ENCODE results near the gene PTPRN.
A peak's percentile ranks its signal among the peaks of the same experiment; 100 is the strongest.
"Not testable (repeated sequence)": the region's sequence is repeated elsewhere in the genome, so short reads cannot be mapped to it uniquely, and the experiment has no call there.

The PTPRN gene

GRCh38 chr2:219306047-219306446 lies 3.2 kb downstream of the PTPRN start:
- no peak for DNase-seq

DNA sequence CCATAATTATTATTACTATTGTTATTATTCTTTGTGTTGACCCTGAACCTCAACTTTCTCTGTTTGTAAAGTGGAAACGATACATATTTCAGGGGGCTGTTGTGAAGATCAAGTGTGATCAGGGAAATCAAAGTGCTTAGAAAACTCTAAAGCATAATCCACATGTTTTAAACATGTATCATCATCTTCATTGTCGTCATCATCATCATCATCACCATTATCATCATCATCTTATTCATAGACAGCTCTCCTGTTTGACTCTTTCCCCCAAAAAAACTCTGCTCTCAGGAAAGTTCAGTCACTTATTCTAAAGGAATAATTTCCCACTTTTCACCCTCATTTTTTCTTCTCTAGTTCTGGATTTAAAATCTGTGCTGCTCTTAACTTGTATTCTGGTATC lies 5.0 kb downstream of the PTPRN start:
- DNase-seq = no peak

DNA sequence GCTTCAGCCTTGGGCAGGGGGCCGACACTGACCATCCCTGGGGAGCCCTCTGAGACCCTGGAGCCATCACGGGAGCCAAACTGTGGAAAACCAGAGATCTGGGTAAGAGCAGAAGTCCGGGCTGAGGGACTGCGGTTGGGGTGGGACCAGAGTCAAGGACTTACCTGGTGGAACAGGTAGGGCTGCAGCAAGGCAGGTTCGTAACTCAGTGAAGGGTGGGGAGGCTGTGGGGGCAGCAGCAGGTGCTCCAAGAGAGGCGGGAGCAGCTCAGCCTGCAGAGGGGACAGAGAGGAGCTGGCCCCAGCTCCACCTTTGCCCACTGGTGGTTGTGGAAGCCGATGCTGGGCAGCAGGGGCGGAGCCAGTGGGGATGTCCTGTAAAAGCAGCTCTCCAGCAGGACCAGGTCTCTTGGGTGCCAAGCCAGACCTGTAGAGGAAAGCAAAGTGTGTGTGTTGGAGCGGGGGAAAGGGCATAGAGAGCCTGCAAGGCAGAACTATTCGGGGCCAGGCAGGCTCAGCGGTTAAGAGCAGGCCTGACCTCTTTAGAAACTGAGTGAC lies 6.7 kb downstream of the PTPRN start:
- no peak for DNase-seq

DNA sequence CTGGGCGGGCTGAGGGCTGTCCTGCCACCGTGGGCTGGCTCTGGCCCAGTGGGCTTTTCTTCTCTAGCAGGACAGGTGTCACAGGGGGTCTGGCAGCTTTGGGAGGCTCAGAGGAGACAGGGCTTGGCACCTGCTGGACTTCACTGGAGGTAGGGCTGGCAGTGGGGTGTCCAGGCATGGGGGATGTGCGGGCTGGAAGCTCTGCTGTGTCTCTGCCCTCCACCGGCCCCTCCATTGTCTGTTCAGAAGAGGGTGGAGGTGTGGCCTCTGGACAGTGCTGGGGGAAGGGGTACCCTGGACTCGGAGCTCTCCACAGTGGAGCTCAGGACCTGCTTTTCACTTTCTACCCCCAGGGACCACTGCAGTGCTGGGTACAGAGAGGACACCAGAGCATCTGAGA lies 9.2 kb downstream of the PTPRN start:
- DNase-seq = no peak

- DNase-seq = no peak
Observed at GRCh38 chr2:219299372-219299760, 9.8 kb downstream of the PTPRN start.

DNA sequence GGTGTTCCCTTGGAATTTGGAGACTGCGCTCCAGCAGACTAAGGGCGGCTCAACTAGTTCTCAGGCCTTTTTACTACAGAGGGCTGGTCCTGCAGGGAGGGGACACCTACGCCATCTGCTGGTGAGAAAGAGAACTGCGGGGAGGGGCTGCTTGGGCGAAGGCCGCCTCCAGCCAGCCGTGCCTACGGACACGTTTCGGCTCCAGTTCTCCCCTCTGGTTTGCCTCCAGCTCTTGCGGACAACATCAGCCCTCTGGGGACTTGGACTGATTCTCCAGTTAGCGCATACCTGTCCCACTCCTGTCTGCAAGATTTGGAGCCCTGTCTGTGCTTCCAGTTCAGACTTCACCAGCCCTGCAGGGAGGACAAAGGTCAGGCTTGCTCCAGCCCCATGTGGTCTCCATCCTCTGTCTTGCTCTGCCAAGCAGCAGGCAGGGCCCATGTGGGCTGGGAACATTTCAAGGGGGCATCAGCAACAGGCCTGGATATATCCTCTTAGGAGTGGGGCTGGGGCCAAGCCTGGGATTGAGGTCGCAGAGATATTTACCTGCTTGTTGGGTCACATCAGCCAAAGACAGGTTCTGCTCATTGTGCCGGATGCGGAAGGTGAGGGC lies 10.3 kb downstream of the PTPRN start:
- DNase-seq = peak; percentile 44

DNA sequence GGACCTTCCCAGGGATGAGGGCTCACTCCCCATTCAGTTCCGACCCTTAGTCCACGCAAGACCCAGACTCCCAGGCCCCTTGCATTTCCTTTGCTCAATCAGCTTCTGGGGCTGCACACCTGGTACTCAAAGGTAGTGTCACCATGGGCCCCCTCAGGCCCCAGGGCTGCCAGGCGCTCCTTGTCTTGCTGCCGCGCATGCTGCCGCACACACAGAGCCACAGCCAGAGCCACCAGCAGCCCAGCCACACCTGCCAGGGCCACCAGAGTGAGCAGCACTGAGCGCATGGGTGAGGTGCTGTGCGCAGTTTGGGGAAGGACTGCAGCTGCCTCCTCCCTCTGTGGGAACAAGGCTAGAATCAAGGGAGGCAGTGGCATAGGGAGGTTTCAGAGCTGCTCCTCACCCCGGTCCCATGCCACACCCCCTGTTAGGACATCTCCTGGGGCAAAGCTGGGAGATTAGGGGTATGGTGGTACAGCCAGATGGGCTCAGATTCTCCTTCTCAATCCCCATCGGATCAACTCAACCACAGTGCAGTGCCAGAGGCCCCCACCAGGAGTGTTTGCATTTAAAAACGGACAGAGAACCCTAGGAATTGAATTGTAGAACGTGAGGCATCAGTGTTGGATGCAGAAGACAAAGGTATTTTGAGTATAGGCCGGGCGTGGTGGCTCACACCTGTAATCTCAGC lies 11.3 kb downstream of the PTPRN start:
- DNase-seq = no peak

DNA sequence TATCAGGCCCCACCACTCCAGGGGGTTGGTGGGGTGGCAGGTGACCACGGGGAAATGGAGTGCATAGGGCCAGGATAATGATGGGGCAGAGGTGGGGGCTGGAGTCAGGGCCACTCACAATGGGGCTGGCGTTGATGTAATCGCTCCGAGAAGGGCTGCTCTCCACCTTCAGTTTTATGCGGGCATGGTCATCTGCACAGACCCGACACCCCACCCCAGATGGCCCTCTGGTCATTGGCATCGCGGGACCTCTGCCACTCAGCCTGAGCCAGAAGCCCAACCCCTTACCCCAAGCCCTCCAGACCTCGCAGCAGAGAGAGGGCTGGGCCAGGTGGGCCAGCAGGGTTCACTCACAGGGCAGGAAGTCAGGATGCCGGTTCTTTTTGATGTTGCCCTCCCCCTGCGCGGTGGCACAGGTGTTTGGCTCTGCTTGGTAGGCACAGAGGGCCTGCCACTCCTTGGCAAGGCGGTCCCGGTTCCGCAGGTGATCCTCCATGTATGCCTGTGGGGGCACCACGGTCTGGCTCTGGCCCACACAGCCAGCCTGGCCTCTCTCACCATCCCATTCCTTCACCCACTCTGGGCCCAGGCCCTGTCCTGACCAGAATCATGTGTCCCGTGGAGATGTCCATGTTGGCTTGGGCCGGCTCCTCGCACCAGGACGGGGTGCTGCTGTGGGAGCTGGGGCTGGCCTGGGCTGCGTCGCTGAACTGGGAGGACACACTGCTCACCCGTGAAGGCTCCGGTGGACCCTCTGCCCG lies 12.4 kb downstream of the PTPRN start:
- DNase-seq = no peak

DNA sequence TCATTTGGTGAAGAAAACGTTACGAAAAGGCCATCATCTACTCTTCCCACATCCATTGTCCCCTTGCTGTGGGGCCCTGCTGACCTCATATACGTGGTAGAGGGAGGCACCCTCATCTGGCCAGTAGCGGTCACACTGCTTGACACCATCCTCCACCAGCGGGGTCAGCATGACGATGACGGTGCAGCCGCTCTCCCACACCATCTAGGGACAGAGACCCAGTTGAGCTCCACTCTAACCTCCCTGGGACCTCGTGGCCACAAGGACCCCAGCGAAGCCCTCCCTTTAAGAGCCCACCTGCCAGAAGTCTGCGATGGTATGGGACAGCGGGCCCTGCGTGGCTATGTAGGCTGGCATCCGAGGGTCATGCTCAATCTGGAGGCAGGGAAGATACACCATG lies 13.1 kb downstream of the PTPRN start:
- no peak for DNase-seq

DNA sequence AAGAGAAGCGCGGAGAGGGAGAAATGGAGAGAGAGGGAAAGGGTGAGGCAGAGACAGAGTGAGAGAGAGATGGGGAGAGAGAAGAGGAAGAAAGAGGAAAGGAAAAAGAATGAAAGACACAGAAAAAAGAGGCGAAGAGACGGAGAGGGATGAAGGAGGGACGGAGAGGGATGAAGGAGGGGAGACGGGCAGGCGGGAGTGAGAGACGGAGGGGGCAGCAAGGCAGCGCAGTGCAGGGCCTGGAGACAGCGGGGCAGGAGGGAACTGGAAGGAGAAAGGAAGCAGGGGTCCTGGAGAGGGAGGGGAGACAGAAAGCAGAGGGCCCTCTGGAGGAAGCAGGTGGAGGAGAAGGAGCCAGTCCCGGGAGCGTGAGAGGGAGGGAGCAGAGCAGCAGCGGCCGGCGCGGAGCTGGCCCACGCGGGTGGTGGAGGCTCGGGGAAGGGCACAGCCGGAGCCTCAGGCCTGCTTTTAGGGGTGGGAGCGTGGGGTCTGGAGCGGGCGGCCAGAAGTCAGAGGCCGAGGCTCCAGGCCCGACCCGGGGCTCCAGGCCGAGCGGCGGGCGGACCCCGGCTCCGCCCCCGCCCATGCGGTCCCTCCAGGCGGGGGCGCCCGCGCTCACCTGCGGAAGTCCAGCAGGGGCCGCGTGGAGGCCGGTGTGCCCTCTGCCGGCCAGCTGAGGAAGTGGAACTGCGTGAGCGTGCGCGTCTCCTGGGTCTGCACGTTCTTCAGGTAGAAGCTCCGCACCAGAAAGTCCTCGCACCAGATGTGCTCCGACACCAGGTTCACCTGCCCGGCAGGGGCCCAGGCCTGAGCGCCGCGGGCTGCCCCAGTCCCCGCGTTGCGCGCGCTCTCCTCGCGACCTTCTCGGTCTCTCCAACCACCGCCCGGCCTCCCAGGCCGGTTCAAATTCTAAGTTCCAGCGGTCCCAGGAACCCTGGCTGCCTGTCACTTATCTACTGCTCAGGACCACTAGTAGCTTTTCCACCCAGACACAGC lies 14.5 kb downstream of the PTPRN start:
- DNase-seq = no peak

DNA sequence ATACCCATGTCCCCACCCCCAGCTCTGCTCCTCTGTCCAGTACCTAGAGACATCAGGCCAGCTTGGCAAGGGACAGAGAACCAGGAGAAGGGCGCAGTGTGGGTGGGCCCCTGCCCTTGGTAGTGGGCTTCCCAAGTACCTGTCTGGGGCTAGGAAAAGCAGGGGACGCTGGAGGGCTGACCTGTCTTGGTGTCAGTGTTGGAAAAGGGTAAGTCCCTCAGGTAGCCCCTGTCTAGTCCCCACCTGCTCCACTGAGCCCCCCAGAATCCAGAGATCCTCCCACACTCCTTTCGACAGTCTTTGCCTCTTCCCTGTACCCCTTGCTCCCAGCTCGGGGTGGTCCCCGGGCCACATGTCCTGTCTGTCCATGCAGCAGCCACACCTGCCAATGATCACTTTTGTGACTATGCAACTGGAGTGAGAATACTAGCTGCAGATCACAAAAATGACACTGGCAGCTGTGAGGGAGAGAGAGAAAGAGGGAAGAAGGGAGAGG lies 15.4 kb downstream of the PTPRN start:
- no peak for DNase-seq

DNA sequence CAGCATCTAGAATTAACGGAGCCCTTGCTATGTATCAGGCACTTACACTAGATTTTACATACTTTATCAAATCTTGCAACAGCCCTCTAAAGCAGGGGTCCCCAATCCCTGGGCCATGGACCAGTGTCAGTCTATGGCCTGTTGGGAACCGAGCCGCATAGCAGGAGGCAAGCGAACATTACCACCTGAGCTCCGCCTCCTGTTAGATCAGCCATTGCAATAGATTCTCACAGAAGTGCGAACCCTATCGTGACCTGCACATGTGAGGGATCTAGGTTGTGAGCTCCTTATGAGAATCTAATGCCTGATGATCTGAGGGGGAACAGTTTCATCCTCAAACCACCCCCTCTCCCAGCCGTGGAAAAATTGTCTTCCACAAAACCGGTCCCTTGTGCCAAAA lies 16.6 kb downstream of the PTPRN start:
- no peak for DNase-seq

DNA sequence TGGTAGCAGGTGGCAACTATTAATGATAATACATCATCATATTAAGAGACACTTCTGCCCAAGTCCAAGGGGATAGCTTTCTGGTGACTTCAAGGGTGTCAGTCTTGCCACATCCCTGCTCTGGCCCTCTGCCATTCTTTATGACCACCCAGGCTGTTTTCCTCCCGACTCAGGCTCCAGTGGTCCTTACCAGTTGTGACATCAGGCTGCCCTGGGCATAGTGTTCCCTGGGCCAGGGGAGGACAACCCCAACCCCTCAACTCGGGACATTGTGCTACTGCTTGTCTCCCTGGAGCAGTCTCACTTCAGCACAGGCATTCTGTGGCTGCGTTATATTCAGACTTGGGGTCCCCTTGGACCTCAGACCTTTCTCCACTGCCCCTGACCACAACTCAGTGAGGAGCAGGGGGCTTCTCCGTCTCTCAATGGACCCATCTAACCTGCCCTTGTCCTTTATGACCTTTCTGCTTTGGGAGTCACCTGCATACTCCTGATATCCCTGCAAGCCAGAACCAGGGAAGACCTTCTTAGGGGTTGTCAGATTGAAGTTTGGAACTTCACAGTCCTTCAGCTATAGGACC lies 17.2 kb downstream of the PTPRN start:
- no peak for DNase-seq

DNA sequence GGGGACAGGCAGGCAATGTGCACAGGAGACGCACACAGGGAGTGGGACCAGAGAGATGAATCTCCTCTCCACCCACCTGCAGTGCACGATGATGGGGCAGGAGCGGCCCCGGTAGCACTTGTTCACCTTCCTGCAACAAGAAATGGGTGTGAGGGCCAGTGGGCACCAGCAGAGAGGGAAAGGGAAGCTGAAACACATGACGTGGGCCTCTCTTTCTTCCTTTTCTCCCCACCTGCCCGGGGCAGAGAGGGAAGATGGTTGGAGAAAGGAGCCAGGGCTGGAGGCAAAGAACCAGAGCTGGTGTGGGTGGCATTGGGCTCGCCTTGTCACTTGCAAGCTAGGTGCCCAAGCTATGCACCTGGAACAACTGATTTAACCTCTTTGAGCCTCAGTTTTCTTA lies 17.8 kb downstream of the PTPRN start:
- no peak for DNase-seq

- DNase-seq = no peak
Observed at GRCh38 chr2:219290381-219291171, 18.6 kb downstream of the PTPRN start.

DNA sequence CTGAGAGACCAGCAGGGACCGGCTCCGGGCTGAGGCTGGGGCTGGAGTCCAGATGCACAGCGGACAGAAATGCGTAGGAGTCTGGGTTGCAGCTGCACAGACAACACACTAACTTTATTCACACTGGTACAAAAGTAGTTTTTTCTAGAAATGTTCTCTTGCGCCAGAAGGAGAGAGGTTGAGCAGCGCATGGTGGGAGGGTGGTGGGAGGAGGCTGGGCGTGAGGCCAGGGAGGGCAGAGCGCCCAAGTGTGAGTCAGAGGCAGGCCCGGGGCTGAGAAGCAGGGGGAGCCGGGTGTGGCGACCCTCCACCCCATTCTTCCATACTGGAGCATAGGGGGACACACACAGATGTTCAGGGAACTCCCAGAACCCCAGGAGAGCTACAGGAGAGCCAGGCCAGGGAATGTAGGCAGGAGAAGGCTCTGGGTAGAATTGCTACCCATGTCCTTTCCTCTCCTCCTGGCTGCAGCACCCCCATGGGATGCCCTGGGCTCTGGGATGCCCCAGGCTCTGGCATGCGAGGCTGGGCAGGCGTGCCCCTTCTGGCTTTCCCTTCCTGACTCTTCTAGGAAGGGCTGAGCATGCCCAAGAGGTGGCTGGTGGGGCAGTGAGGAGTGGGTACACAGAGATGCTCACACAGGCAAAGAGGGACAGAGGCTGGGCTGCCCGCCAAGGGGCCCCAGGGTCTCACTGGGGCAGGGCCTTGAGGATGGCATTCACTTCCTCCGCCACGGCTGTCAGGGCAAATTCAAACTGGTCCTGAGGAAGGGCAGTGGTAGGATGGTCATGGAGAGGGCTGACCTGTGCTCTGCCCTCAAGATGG lies 19.5 kb downstream of the PTPRN start:
- DNase-seq = no peak

DNA sequence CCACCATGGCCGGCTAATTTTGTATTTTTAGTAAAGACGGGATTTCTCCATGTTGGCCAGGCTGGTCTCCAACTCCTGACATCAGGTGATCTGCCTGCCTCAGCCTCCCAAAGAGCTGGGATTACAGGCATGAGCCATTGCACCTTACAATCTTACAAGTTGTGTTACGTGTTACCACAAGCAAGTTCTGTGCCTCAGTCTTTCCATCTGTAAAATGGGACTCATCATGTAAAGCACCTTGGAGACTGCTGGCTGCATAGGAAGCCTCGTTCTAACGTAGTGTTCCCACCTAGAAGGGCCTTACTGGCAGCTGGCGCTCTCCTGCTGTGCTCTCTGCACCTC lies 20.0 kb downstream of the PTPRN start:
- no peak for DNase-seq

DNA sequence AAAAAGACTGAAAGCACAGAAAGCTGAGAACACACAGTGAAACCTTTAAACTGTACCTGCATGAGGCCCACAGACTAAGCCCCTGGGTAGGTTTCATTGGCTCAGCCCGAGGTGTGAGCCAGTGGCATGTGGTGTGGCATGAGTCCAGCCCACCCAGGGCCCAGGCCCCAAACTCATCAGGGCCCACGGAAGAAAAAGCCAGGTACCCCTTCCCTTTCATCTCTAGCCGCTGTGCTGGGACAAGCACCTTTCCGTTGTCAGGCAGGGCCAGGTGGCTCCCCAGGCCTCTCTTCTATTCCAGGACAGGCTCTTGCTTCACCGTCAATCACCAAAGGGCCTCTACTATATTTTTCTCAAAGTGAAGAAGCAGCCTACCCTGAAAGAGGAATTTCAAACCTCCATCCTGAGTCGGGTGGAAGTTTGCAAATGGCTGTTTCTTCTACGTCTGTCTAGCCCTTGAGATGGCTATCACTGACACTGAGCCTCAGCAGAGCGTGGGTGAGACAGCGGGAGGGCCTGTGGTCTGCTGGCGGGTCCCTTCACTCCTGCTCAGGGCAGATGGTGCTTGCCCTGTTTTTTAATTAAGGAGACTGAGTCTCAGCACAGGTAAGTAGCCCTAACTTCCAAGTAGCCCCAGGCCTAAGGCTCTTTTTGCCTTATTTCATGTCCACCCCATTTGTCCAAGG lies 21.5 kb downstream of the PTPRN start:
- no peak for DNase-seq

DNA sequence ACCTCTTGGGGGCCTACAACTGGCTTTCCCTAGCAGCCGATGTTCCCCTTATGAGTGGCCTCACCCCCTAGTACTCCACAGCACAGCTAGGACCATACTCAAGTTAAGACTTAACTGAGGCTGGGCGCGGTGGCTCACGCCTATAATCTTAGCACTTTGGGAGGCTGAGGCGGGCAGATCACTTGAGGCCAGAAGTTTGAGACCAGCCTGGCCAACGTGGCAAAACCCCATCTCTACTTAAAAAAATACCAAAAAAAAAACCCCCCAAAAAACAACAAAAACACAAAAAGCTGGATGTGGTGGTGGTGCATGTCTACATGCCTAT lies 22.1 kb downstream of the PTPRN start:
- not testable (repeated sequence) for DNase-seq
